GM20431 (cell line): ENCODE results near the gene TMEM43.
"Not testable (repeated sequence)": the region's sequence is repeated elsewhere in the genome, so short reads cannot be mapped to it uniquely, and the experiment has no call there.

Experiments
- in situ Hi-C: fragments of 300-500 bp; cut with MseI, MboI; formaldehyde crosslinking; loops from one replicate; pipeline ENCODE4 v1.15.0; 2020; ENCODE audit warnings: low sequenced_read_pairs; ENCODE audit not compliant: unreplicated experiment

TMEM43 gene

GRCh38 chr3:14120921-14121448, 3.9 kb upstream of the TMEM43 start:
- in situ Hi-C loops: not testable (repeated sequence)

- in situ Hi-C loops: no loop called here
Measured at GRCh38 chr3:14121859-14122258, 3.0 kb upstream of the TMEM43 start.

DNA sequence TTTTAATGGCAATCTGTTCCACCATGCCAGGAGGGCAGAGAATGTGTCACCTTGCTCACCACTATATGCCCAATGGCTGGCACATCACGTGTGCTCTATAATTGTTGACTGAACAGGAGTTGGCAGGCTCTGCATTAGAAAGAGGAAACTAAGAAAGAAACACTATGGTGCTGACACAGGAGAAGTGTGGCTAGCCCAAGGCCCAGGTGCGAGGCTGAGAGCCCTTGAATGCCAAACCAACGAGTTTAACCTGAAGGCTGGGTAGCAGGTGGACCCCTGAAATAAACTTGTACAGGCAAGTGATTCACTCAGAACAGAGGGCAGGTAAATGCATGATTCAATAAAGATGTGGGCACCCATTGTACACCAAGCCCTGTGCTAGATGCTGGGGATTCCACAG, 2.6 kb upstream of the TMEM43 start:
- in situ Hi-C loops: no loop called here

DNA sequence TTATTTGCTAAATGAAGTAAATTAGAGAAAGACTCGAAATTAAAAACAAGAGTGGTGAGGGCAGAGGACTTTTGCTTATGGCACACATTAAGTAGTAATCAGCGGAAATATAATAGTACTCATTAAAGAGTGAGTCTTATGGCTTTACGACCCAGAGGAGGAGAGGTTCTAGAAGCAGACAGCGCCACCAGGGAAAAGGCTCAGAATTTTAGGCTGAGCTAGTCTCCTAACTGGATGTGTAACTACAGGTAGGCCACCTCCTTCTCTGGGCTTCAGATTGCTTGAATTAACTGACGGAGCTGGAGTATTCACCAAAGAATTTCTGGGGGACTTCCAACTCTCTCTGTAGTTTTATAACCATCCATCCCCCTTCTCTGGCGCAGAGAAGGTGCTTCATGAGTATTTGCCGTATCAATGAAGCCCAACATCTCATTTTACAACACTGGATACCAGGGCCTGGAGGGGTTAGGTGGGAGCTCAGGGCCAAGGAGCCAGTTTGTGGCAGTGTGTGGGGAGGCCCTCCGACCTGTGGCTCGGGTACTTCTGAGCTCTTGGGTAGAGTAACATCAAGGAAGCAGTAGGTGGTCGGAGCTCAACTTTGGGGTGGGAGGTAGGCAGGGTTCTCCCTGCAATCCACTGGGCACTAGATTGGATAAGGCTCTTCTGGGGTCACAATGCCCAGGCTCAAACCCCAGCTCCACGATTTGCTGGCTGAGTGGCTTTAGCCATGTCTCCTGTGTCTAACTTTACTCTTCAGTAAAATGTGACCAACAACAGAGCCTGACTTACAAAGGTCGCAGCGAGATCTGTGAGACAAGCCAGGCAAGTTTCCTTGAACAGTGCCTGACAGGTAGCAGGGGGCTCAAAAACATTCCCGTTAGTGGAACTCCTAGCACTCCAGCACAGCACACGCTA, 1.3 kb upstream of the TMEM43 start:
- in situ Hi-C loops: no loop called here

DNA sequence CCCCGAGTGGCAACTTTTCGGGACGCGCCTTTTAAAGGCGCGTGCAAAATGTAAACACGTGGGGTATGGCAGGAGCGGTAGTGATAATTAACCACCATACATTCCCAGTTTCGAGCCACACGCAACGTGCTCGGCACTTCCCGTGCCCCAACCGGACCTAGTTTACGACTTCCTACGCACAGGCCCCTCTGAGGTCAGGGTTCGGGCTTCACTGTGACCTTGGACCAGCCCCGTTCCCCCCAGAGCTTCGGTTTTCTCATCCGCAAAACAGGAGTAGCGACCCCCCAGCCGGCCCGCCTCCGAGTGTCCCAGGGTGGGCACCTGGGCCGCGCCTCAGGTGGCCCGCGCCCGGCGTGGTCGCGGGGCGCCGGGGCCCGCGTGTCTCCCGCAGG, 633 bp upstream of the TMEM43 start:
- in situ Hi-C loops: no loop called here

DNA sequence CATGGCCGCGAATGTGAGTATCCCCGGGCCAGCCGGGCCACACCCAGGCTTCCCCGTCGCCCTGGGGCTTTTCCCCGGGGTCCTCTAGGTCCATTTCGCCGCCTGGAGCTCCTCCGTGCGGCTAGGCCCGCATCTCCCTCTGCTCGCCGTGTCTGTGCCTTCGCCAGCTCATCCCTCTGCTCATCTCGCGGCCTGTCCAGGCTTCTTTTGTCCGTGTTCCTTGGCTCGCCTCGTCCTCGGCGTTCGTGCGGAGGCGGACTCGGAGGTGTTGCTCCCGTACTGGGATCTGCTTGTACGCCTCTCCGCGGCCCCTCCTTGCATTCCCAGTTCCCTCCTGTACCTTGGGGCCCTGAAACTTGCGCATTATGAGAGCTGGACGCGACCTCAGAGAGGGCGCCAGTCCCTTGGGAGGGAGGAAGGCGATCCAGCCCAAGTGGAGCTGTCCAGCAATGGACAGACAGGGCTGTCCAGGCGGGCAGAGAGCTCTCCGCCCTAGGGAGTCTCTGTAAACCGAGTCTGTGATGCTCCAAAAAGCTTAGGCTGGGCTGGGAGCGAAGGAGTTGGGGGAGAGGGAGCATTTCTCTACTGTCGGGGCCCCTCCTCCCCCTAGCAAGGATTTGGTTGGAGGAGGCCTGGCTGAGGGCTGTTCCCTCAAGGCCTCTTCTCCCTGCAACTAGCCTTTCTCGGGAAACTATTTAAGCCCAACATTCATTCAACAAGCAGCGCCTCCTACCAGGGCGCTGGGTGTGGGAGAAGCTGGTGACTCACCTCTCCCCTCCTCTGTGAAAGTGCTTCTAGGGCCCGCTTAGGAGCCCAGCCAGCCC, 553 bp downstream of the TMEM43 start:
- in situ Hi-C loops: no loop called here

- in situ Hi-C loops: no loop called here
Measured at GRCh38 chr3:14126017-14126886, 1.4 kb downstream of the TMEM43 start.

DNA sequence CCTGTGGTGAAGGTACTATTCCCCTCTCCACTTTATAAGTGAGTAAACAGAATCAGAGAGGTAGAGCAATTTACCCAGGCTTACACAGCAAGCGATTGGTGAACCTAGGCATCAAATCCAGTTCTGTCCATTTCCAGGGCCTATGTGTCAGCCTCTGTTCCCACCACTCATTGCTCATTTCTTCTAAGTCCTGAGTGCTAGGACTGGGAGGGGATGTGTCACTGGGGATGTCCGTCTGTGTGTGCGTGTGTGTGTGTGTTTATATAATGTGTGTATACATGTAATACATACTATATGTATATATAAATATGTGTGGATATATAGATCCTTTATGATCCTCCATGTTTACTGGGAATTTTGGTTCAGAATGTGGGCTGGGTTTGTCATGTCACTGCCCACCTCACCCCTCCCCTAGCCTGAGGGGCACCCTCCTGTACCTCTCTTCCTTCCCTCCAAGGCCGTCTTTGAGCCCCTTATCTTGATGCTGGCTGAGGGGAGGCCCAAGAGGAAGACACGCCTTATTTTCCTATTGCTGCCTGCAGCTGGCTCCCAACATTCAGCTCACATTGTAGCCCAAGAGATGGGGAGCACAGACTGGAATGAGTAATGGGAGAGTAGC, 2.1 kb downstream of the TMEM43 start:
- in situ Hi-C loops: no loop called here

DNA sequence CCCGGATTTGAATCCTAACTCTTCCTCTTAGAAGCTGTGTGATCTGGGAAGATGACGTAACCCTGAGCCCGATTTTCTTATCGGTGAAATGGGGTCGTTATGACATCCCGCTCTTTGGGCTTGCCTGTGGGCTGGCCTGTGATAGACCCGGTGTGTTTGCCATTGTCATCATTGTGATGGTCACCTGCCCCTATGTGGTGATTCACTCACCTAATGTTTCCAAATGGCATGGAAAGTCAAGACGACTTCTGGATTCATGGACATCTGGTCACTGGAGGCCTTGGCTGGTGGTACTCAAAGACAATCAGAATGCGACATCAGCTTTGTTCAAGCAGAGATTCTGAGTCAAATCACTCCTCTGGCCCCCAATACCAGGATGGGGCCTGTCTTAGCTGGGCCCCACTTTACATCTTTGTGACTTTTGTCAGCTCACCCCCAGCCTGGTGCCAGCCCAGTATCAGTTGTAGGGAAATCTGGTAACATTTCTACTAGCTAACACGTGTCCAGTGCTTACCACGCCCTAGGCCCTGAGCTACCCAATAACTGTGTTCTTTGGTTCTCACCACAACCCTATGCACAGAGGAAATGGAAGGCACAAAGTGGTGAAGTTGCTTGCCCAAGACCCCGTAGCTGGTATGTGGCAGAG, 2.8 kb downstream of the TMEM43 start:
- in situ Hi-C loops: no loop called here

- in situ Hi-C loops: no loop called here
Measured at GRCh38 chr3:14128724-14129123, 3.9 kb downstream of the TMEM43 start.

DNA sequence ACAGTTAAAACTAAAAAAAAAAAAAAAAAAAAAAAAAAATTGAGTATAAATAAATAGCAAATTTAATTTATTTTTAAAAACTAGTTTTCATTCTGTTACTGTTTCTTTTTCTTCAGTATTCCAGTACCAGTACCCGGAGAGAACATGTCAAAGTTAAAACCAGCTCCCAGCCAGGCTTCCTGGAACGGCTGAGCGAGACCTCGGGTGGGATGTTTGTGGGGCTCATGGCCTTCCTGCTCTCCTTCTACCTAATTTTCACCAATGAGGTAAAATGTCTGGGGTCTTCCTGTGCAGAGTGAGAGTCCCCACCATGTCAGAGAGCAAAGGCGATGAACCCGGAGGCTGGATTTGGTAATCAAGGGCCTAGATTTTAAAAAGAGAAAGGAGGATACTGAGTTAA, 4.4 kb downstream of the TMEM43 start:
- in situ Hi-C loops: no loop called here

- in situ Hi-C loops: no loop called here
Measured at GRCh38 chr3:14130230-14130629, 5.4 kb downstream of the TMEM43 start.

DNA sequence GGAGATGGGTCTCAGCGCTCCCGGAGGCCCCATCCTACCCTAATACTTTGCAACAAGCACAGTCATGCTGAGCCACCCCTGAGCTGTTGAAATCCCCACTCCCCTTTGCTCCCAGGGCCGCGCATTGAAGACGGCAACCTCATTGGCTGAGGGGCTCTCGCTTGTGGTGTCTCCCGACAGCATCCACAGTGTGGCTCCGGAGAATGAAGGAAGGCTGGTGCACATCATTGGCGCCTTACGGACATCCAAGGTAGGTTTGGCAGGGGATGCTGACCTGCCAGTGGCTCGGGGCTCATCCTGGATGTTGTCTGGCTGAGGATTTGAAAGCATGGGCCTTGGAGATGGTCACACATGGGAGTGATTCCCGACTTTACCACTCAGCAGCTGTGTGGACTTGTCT, 5.9 kb downstream of the TMEM43 start:
- in situ Hi-C loops: no loop called here

DNA sequence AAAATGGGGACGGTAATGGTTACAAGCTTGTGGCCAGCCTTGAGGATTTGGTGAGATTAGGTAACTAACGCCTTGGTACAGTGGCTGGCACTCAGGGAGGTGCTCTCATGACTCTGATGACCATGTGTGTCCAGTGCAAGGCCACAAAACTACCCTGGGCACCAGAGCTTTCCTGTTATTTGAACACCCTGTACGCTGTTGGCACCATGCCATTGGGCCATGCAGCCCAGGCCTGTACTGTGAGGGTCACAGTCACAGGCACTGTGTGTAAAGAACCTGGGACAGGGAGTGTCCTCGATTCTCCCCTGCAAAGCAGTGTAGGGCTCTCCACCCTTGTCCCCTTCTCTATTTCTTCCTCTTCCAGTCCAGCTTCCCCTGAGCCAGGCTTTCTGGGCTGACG, 6.3 kb downstream of the TMEM43 start:
- in situ Hi-C loops: no loop called here

DNA sequence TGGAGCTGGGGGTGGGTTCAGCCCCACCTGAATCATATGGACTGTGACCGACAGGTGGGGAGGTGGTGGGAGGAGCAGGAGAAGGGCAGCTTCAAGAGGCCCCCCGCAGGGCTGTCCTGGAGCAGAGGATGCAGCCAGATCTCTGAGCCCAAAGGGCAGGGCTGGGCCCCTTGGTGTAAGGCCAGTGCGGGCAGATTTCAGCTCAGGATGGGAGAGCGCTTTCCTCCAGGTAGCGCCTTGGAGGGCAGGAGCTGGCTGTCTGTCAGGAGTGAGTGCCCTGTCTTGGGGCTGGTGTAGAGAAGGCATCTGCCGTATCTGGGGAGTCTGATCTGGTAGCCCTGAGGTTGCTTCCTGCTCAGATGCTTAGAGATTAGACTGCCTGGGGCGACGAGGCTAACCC, 7.3 kb downstream of the TMEM43 start:
- in situ Hi-C loops: no loop called here

GRCh38 chr3:14132689-14133088, 7.8 kb downstream of the TMEM43 start:
- in situ Hi-C loops: no loop called here

DNA sequence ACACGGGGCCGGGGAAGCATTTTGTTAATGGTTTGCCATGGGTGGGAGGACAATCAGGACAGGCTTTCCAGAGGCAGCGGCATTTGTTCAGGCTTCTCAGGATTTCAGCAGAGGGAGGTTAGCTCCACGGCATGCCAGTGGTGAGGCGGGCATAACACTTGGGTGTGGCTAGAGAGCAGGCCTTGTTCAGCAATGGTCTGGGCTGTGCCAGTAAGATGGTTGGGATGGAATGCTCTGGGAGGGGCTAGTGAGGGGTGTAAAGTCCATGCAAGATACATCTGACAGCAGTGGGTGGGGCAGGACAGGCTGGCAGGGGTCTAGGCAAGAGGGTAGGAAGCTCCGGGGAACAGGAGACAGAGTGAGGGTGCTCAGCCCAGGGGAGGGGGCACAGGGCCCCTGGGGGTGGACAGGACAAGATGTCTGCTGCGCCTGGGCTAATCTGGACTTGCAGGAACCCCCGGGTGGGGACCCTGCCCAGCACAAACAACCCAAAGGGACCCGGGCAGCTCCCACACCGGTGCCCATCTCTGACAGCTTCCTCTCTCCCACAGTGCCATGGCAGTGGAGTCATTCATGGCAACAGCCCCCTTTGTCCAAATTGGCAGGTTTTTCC, 8.4 kb downstream of the TMEM43 start:
- in situ Hi-C loops: no loop called here

- in situ Hi-C loops: no loop called here
Measured at GRCh38 chr3:14133876-14134275, 9.0 kb downstream of the TMEM43 start.

GRCh38 chr3:14134291-14134690, 9.4 kb downstream of the TMEM43 start:
- in situ Hi-C loops: no loop called here
